A549 treated with RU486 at 1 μM for 4 hours (cell line): ENCODE data around the gene PCDHB14. TPM values are rescaled to one million over a fixed set of nuclear protein-coding genes. Genes with fewer than 3 reads are reported as not detected.

Experiments
- total RNA-seq: library from RNA; stranded (reverse); fragments of 200-300 nt; extraction: Qiagen RNA extraction; gene quantifications from 5 replicates; pipeline ENCODE4 v1.2.3, GENCODE V29; 2022; ENCODE audit warnings: low read depth

Gene PCDHB14
- 0.07 to 0.21 TPM (median 0.09 TPM) in 5 replicates for total RNA-seq

GRCh38 chr5:141223112-141223783 is at the start of gene PCDHB14:
TSS of gene PCDHB14 (plus strand) at chr5:141223343. CDS start at chr5:141223506, 163 bp downstream.

GRCh38 chr5:141177577-141178191 is 45.5 kb upstream of the PCDHB14 start, which contains the start of gene PCDHB8:
TSS of gene PCDHB8 (plus strand) at chr5:141177790. CDS start at chr5:141178035, 245 bp downstream.

GRCh38 chr5:141182248-141182647 is 40.9 kb upstream of the PCDHB14 start, which contains the start of gene PCDHB16:
TSS of gene PCDHB16 (plus strand) at chr5:141182387. CDS start at chr5:141182560, 173 bp downstream.

GRCh38 chr5:141186897-141187512 is 36.1 kb upstream of the PCDHB14 start, which contains the start of gene PCDHB9:
TSS of gene PCDHB9 (plus strand) at chr5:141187161. CDS start at chr5:141187319, 158 bp downstream.

GRCh38 chr5:141192110-141192725 is 30.9 kb upstream of the PCDHB14 start, which contains the start of gene PCDHB10:
TSS of gene PCDHB10 (plus strand) at chr5:141192353. CDS start at chr5:141192553, 200 bp downstream.

GRCh38 chr5:141199359-141200235 is 23.5 kb upstream of the PCDHB14 start, which contains the start of gene PCDHB11:
TSS of gene PCDHB11 (plus strand) at chr5:141199627. CDS start at chr5:141199775, 148 bp downstream.

GRCh38 chr5:141208478-141208877 is 14.7 kb upstream of the PCDHB14 start, which contains the start of gene PCDHB12:
TSS of gene PCDHB12 (plus strand) at chr5:141208719. CDS start at chr5:141208908, 189 bp downstream.

GRCh38 chr5:141213656-141214339 is 9.3 kb upstream of the PCDHB14 start, which contains the start of gene PCDHB13:
TSS of gene PCDHB13 (plus strand) at chr5:141213919. CDS start at chr5:141214124, 205 bp downstream.

GRCh38 chr5:141245250-141245717 is 22.1 kb downstream of the PCDHB14 start, which contains the start of gene PCDHB15:
TSS of gene PCDHB15 (plus strand) at chr5:141245395. CDS start at chr5:141245579, 184 bp downstream.

Other genes with a start within 250 kb of the PCDHB14 start
- gene PCDHB1, start 172.0 kb upstream of the PCDHB14 start, total RNA-seq: not detected in 5 replicates
- 2.3 to 4.1 TPM (median 3.6 TPM) in 5 replicates for gene PCDHB2, start 128.7 kb upstream of the PCDHB14 start, total RNA-seq
- 0.03 to 0.06 TPM in 2 of 5 replicates, not detected in the others for gene PCDHB3, start 122.9 kb upstream of the PCDHB14 start, total RNA-seq
- 0.03 to 0.08 TPM (median 0.05 TPM) in 5 replicates for gene PCDHB4, start 101.5 kb upstream of the PCDHB14 start, total RNA-seq
- gene PCDHB5, start 88.1 kb upstream of the PCDHB14 start, total RNA-seq: 1.5 to 1.8 TPM (median 1.6 TPM) in 5 replicates
- 0.85 to 1.2 TPM (median 0.92 TPM) in 5 replicates for gene PCDHB6, start 73.3 kb upstream of the PCDHB14 start, total RNA-seq
- not detected in 5 replicates for gene PCDHB7, start 50.7 kb upstream of the PCDHB14 start, total RNA-seq
- gene PCDHB8, start 45.6 kb upstream of the PCDHB14 start, total RNA-seq: 0.25 to 0.43 TPM (median 0.34 TPM) in 5 replicates
- gene PCDHB16, start 41.0 kb upstream of the PCDHB14 start, total RNA-seq: 0.04 to 0.30 TPM (median 0.07 TPM) in 5 replicates
- 0.03 to 0.06 TPM in 2 of 5 replicates, not detected in the others for gene PCDHB9, start 36.2 kb upstream of the PCDHB14 start, total RNA-seq
- gene PCDHB10, start 31.0 kb upstream of the PCDHB14 start, total RNA-seq: 0.06 TPM in 2 of 5 replicates, not detected in the others
- 0.06 to 0.14 TPM (median 0.07 TPM) in 4 of 5 replicates, not detected in the other for gene PCDHB11, start 23.7 kb upstream of the PCDHB14 start, total RNA-seq
- 0.05 to 0.09 TPM in 2 of 5 replicates, not detected in the others for gene PCDHB12, start 14.6 kb upstream of the PCDHB14 start, total RNA-seq
- gene PCDHB13, start 9.4 kb upstream of the PCDHB14 start, total RNA-seq: 0.06 to 0.12 TPM (median 0.09 TPM) in 5 replicates
- gene PCDHB15, start 22.1 kb downstream of the PCDHB14 start, total RNA-seq: 0.06 to 0.10 TPM (median 0.08 TPM) in 3 of 5 replicates, not detected in the others
- gene SLC25A2, start 80.7 kb downstream of the PCDHB14 start, total RNA-seq: not detected in 5 replicates
- 53.0 to 78.7 TPM (median 74.4 TPM) in 5 replicates for gene TAF7, start 97.4 kb downstream of the PCDHB14 start, total RNA-seq
- 0.31 to 0.42 TPM (median 0.35 TPM) in 5 replicates for gene PCDHGA1, start 107.2 kb downstream of the PCDHB14 start, total RNA-seq
- 0.38 to 0.87 TPM (median 0.47 TPM) in 5 replicates for gene PCDHGA2, start 115.4 kb downstream of the PCDHB14 start, total RNA-seq
- gene PCDHGA3, start 120.5 kb downstream of the PCDHB14 start, total RNA-seq: 0.03 TPM in 1 of 5 replicates, not detected in the others
- gene PCDHGB1, start 126.8 kb downstream of the PCDHB14 start, total RNA-seq: 1.2 to 2.3 TPM (median 1.9 TPM) in 5 replicates
- 0.06 to 0.19 TPM (median 0.09 TPM) in 5 replicates for gene PCDHGA4, start 131.7 kb downstream of the PCDHB14 start, total RNA-seq
- 0.08 TPM in 2 of 5 replicates, not detected in the others for gene PCDHGB2, start 136.7 kb downstream of the PCDHB14 start, total RNA-seq
- gene PCDHGA5, start 140.8 kb downstream of the PCDHB14 start, total RNA-seq: 0.07 to 0.30 TPM (median 0.13 TPM) in 5 replicates
- 0.17 to 0.30 TPM (median 0.23 TPM) in 5 replicates for gene PCDHGB3, start 146.9 kb downstream of the PCDHB14 start, total RNA-seq
- gene PCDHGA6, start 150.5 kb downstream of the PCDHB14 start, total RNA-seq: 0.14 to 0.27 TPM (median 0.23 TPM) in 5 replicates
- 0.67 to 1.1 TPM (median 0.88 TPM) in 5 replicates for gene PCDHGA7, start 159.4 kb downstream of the PCDHB14 start, total RNA-seq
- 0.56 to 1.1 TPM (median 0.93 TPM) in 5 replicates for gene PCDHGB4, start 164.4 kb downstream of the PCDHB14 start, total RNA-seq
- 0.03 TPM in 1 of 5 replicates, not detected in the others for gene PCDHGA8, start 169.3 kb downstream of the PCDHB14 start, total RNA-seq
- gene PCDHGB5, start 174.6 kb downstream of the PCDHB14 start, total RNA-seq: 2.0 to 3.0 TPM (median 2.5 TPM) in 5 replicates
- gene PCDHGA9, start 179.4 kb downstream of the PCDHB14 start, total RNA-seq: 0.03 to 0.05 TPM (median 0.04 TPM) in 3 of 5 replicates, not detected in the others
- gene PCDHGB6, start 184.7 kb downstream of the PCDHB14 start, total RNA-seq: 0.06 to 0.15 TPM (median 0.09 TPM) in 5 replicates
- gene PCDHGA10, start 189.6 kb downstream of the PCDHB14 start, total RNA-seq: not detected in 5 replicates
- 0.05 to 0.11 TPM (median 0.07 TPM) in 5 replicates for gene PCDHGB7, start 194.3 kb downstream of the PCDHB14 start, total RNA-seq
- gene PCDHGA11, start 197.7 kb downstream of the PCDHB14 start, total RNA-seq: 0.06 TPM in 1 of 5 replicates, not detected in the others
- gene PCDHGA12, start 207.2 kb downstream of the PCDHB14 start, total RNA-seq: 0.02 to 0.05 TPM in 2 of 5 replicates, not detected in the others